Endothelial cell of umbilical vein (primary cell): ENCODE results near the gene MR1.
"Not testable (repeated sequence)": the region's sequence is repeated elsewhere in the genome, so short reads cannot be mapped to it uniquely, and the experiment has no call there.

Source experiments
- EZH2 ChIP-seq: IDR thresholded peaks from 2 replicates; pipeline ENCODE4 v1.6.1; 2012; ENCODE audit warnings: borderline replicate concordance, low read depth, mild to moderate bottlenecking, moderate library complexity, low read length, inconsistent platforms; ENCODE audit not compliant: severe bottlenecking
- FOS ChIP-seq: IDR thresholded peaks from 2 replicates; pipeline ENCODE4 v1.6.1; 2011; ENCODE audit warnings: mild to moderate bottlenecking, low read length, moderate library complexity, borderline replicate concordance; ENCODE audit not compliant: insufficient read depth
- POLR2AphosphoS5 ChIP-seq: IDR thresholded peaks from 2 replicates; pipeline ENCODE4 v1.6.1; 2012; ENCODE audit warnings: low read depth, mild to moderate bottlenecking, control low read depth, low read length, moderate library complexity; ENCODE audit not compliant: insufficient read depth
- TF ChIP-seq, protein P1 (sequence below), 2 donors: IDR thresholded peaks; 1 replicate in 1 of 2; 2 replicates in 1 of 2; pipeline ENCODE4 v1.5.1; 2011; ENCODE audit warnings: low read length in 2 of 2, mild to moderate bottlenecking in 2 of 2, moderate library complexity in 2 of 2, control low read depth in 1 of 2, inconsistent platforms in 1 of 2, low read depth in 1 of 2; ENCODE audit not compliant: insufficient read depth in 1 of 2; ENCODE audit errors: extremely low read depth in 1 of 2
- TF ChIP-seq, protein P2 (sequence below): IDR thresholded peaks from 2 replicates; pipeline ENCODE4 v1.6.1; 2011; ENCODE audit not compliant: insufficient read depth, insufficient read length

DNA sequence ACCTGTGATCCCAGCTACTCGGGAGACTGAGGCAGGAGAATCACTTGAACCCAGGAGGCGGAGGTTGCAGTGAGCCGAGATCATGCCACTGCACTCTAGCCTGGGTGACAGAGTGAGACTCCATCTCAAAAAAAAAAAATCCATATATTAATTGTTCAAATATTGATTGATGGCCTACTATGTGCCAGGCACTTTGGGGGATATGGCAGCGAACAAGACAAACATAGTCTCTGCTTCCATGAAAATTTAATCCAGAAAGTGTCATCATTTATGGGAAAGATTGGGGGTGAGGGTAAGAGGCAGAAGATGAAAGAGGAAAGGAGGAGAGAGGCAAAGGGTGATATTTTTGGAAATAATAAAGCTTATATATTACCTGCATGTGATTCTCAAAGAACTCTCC is 1.4 kb downstream of the MR1 start:
- not testable (repeated sequence) for TF ChIP-seq POLR2AphosphoS5, EZH2, FOS
- TF ChIP-seq, protein P1, sequence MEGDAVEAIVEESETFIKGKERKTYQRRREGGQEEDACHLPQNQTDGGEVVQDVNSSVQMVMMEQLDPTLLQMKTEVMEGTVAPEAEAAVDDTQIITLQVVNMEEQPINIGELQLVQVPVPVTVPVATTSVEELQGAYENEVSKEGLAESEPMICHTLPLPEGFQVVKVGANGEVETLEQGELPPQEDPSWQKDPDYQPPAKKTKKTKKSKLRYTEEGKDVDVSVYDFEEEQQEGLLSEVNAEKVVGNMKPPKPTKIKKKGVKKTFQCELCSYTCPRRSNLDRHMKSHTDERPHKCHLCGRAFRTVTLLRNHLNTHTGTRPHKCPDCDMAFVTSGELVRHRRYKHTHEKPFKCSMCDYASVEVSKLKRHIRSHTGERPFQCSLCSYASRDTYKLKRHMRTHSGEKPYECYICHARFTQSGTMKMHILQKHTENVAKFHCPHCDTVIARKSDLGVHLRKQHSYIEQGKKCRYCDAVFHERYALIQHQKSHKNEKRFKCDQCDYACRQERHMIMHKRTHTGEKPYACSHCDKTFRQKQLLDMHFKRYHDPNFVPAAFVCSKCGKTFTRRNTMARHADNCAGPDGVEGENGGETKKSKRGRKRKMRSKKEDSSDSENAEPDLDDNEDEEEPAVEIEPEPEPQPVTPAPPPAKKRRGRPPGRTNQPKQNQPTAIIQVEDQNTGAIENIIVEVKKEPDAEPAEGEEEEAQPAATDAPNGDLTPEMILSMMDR (IDR thresholded peaks at IDR 0.05; ENCODE audit: extremely low read depth in 1 of 2, insufficient read depth in 1 of 2, low read depth in 1 of 2, low read length in 2 of 2) = not testable (repeated sequence)
- TF ChIP-seq, protein P2, sequence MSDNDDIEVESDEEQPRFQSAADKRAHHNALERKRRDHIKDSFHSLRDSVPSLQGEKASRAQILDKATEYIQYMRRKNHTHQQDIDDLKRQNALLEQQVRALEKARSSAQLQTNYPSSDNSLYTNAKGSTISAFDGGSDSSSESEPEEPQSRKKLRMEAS = not testable (repeated sequence)
